ENCODE measurements around the gene NEUROD2.

The NEUROD2 gene

DNA sequence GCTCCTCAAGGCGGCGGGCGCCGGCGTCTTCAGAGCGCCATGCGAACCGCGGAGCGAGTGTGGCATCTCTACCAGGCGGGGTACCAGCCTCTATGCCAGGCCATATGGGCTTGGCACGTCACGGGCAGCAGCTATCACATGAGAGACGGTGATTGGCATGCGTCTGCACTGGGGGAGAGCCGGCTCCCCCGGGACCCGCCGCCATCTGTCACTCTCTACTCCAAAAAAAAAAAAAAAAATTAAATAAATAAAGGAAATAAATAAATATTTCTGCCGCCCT, at the start of gene NEUROD2:
TSS of gene NEUROD2 (minus strand) at position 70 of the 280 bp plus-strand sequence. CDS start 1,321 bp downstream, outside the sequence.
- in situ Hi-C loops (cut with MboI; ENCODE audit: low sequenced_read_pairs) = no loop called here
- Histone ChIP-seq H3K36me3 (replicated peaks) (no peaks in the 10 kb centered on the region), H3K9me3 (no peaks in the 10 kb centered on the region), H3K4me3 (no peak within 1 kb of the TSS), H3K27me3 (ENCODE audit: low read depth) (peaks cover 67% of the 10 kb centered on the region), H3K4me1 (no peaks in the 10 kb centered on the region)
- DNase-seq (ENCODE audit: low spot score in 2 of 2) = no peak

DNA sequence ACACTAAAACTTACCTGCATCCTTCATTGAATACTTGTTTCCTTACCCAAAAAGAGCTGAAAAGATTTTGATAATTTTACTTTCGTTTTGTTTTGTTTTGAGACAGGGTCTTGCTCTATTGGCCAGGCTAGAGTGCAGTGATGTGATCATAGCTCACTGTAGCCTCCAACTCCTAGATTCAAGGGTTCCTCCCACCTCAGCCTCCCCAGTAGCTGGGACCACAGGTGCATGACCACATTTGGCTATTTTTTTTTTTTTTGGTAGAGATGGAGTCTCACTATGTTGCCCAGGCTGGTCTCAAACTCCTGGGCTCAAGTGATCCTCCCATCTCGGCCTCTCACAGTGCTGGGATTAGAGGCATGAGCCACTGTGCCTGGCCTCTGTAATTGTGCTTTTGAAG, 47.4 kb upstream of the NEUROD2 start:
- in situ Hi-C loops (cut with MboI; ENCODE audit: low sequenced_read_pairs) = no loop called here
- Histone ChIP-seq H3K4me1 (peaks cover 16% of the 10 kb centered on the region; the same call in 1 of the 2 replicates), H3K4me3 (no peak overlapping the region), H3K27me3 (ENCODE audit: low read depth) (no peaks in the 10 kb centered on the region), H3K36me3 (replicated peaks) (no peaks in the 10 kb centered on the region; the same call in 1 of the 2 replicates), H3K9me3 (no peaks in the 10 kb centered on the region)
- no peak for DNase-seq (ENCODE audit: low spot score in 2 of 2)

DNA sequence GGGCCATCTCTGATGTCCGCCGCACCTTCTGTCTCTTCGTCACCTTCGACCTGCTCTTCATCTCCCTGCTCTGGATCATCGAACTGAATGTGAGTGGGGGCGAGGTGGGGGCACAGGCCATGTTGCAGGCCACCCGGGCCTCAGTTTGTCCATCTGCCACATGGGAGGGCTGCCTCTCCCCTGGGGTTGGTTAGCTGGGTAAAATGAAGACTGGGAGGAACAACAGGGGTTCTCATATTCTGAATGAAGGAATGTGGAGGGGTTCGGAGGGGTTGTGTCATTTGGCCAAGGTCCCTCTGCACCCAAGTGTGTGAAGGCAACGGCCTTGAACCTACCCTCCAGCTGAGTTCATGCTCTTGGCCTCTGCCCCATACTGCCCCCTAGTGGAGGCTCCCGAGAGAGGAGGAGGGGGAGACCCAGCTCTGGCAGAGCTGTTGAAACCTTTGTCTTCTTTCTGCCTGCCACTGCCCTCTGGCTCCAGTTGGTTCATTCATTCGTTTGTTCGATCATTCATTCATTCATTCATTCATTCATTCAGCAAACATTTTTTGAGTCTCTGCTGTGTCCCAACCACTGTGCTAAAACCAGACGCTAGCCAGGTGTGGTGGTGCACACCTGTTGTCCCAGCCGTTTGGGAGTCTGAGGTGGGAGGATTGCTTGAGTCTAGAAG, 46.1 kb upstream of the NEUROD2 start:
- H3K9me3 ChIP-seq = no peaks in the 10 kb centered on the region
- H3K4me1 ChIP-seq = peaks cover 16% of the 10 kb centered on the region; the same call in 1 of the 2 replicates
- H3K36me3 ChIP-seq (replicated peaks) = no peaks in the 10 kb centered on the region; the same call in 1 of the 2 replicates
- peak; percentile 38 to 89 for DNase-seq (ENCODE audit: low spot score in 2 of 2)
- in situ Hi-C loops (cut with MboI; ENCODE audit: low sequenced_read_pairs) = no loop called here
- no peak overlapping the region for H3K4me3 ChIP-seq
- H3K27me3 ChIP-seq (ENCODE audit: low read depth) = no peaks in the 10 kb centered on the region

DNA sequence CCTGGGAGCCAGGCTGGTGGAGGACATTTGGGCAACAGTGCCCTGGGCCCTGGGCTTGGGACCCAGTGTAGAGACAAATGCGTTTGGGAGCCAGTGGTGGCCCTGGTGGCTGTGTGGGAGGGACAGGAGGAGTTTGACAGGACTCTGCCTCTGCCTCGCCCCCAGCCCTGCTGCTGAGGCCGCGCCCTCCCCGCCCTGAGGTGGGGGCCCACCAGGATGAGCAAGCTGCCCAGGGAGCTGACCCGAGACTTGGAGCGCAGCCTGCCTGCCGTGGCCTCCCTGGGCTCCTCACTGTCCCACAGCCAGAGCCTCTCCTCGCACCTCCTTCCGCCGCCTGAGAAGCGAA, 45.6 kb upstream of the NEUROD2 start:
- in situ Hi-C loops (cut with MboI; ENCODE audit: low sequenced_read_pairs) = no loop called here
- H3K36me3 ChIP-seq (replicated peaks) = no peaks in the 10 kb centered on the region; the same call in 1 of the 2 replicates
- no peak overlapping the region for H3K4me3 ChIP-seq
- H3K27me3 ChIP-seq (ENCODE audit: low read depth) = no peaks in the 10 kb centered on the region
- no peaks in the 10 kb centered on the region for H3K9me3 ChIP-seq
- peaks cover 16% of the 10 kb centered on the region; the same call in 1 of the 2 replicates for H3K4me1 ChIP-seq
- no peak for DNase-seq (ENCODE audit: low spot score in 2 of 2)

DNA sequence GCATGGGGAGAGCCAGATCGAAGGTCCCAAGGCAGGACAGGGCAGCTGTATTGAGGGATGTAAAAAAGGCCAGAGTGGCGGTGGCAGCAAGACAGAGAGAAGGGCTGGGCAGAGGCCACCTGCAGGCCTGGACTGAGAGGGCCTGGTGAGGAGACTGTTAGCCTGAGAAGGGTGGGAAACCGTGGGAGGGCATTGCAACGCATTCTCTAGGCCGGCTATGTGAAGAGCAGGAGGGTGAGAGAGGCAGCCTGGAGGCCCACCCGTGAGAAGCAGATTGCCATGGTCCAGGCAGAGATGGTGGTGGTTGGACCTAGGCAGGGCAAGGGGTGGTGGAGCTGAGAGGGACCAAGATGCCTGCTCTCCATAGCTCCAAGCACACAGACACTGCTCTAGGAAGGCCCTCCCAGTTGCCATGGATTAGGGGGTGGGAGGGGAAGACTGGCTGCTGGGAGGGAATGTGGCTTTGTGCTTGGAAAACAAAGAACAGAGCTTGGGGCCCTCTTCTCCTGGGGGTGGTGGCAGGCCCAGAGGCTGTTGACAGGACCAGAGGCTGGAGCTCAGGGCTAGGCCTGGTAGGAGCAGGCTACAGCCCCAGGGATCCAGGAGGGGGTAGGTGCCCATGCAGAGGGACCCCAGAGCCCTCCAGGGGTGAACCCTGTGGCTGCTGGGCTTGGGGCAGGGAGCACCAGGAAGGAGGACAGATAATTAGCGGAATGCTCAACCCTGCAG, 45.0 kb upstream of the NEUROD2 start:
- Histone ChIP-seq H3K4me1 (peaks cover 16% of the 10 kb centered on the region; the same call in 1 of the 2 replicates), H3K4me3 (no peak overlapping the region), H3K9me3 (no peaks in the 10 kb centered on the region), H3K36me3 (replicated peaks) (no peaks in the 10 kb centered on the region; the same call in 1 of the 2 replicates), H3K27me3 (ENCODE audit: low read depth) (no peaks in the 10 kb centered on the region)
- DNase-seq (ENCODE audit: low spot score in 2 of 2) = peak; percentile 72 to 78
- in situ Hi-C loops (cut with MboI; ENCODE audit: low sequenced_read_pairs) = no loop called here

DNA sequence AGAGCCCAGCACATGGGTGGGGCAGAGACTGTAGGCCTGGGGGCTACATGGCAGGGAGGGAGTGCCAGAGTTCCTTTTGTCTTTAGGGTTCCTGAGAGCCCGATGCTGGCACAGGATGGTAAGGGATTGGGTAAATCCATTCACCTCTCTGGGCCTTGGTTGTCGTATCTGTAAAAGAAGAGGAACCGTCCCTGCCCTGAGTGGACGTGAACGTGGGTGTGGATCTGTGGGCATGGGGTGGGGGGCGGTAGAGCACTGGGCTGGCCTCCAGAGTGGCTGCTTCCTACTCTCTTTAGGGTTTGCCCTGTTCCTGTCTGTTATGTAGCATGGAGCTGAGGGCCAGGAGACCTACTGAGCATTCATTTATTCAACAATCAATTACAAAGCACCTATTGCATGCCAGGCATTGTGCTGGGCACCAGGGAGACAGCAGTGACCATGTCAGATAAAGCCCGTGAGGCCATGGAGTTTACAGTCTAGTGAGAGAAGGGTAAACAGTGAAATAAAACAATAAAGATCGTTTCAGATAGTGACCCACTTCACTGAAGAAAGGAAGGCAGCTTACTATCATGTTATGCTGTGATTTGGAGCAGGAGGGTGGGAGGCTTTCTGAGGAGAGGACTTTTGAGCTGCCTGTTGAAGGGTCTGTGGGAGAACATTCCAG, 44.3 kb upstream of the NEUROD2 start:
- H3K9me3 ChIP-seq = no peaks in the 10 kb centered on the region
- in situ Hi-C loops (cut with MboI; ENCODE audit: low sequenced_read_pairs) = no loop called here
- H3K4me3 ChIP-seq = no peak overlapping the region
- no peaks in the 10 kb centered on the region; the same call in 1 of the 2 replicates for H3K36me3 ChIP-seq (replicated peaks)
- no peaks in the 10 kb centered on the region for H3K27me3 ChIP-seq (ENCODE audit: low read depth)
- no peak for DNase-seq (ENCODE audit: low spot score in 2 of 2)
- H3K4me1 ChIP-seq = peaks cover 16% of the 10 kb centered on the region; the same call in 1 of the 2 replicates

DNA sequence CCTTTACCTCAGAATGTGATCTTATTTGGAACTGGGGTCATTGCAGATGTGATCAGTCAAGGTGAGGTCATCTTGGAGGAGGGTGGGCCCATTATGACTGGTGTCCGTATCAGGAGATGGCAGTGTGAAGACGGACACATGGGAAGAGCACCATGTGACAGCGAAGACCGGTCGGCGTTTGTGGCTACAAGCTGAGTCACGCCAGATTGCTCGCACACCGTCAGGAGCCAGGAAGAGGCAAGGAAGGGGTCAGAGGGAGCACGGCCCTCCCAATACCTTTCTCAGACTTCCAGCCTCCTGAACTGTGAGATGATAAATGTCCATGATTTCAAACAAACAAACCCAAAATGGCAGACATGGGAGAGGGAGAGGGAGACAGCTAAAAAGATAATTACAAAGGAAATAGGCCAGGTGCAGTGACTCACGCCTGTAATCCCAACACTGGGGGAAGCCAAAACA, 42.4 kb upstream of the NEUROD2 start:
- Histone ChIP-seq H3K4me3 (no peak overlapping the region), H3K9me3 (no peaks in the 10 kb centered on the region), H3K27me3 (ENCODE audit: low read depth) (no peaks in the 10 kb centered on the region), H3K36me3 (replicated peaks) (no peaks in the 10 kb centered on the region; the same call in 1 of the 2 replicates), H3K4me1 (peaks cover 16% of the 10 kb centered on the region; the same call in 1 of the 2 replicates)
- no peak for DNase-seq (ENCODE audit: low spot score in 2 of 2)
- in situ Hi-C loops (cut with MboI; ENCODE audit: low sequenced_read_pairs) = no loop called here

DNA sequence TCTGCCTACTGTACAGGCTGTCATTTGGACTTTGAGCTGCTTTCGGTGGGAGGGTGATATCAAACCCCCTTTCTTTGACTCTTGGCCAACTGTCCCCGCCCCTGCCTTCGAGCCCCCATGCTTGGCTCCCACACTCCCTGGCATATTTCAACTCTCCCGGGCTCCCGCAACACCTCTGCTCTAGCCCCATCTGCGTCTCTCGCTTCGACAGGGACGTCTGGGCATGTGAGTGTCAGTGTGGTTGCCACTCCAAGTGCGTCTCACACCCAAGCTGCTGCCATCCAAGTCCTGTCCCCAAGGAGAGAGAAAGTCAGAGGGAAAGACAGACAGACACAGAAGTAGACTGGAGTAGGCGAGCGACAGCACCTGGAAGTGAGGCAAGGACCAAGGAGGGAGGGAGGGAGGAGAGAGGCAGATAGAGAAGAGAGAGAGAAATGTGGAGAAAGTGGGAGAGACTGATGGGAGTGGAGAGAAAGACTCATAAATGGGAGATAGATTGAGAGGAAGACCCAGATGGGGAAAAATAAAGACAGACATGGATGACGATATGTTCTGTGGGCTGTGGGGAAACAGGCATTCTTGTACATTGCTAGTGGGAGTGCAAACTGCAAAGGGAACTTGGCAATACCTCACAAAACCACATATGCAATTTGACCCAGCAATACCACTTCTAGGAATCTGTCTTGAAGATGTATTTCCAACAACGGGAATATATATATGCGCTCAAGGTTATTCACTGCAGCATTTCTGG, 41.1 kb upstream of the NEUROD2 start:
- in situ Hi-C loops (cut with MboI; ENCODE audit: low sequenced_read_pairs) = no loop called here
- H3K36me3 ChIP-seq (replicated peaks) = no peaks in the 10 kb centered on the region; the same call in 1 of the 2 replicates
- H3K27me3 ChIP-seq (ENCODE audit: low read depth) = no peaks in the 10 kb centered on the region
- H3K9me3 ChIP-seq = no peaks in the 10 kb centered on the region
- no peak overlapping the region for H3K4me3 ChIP-seq
- DNase-seq (ENCODE audit: low spot score in 2 of 2) = no peak
- peaks cover 16% of the 10 kb centered on the region; the same call in 1 of the 2 replicates for H3K4me1 ChIP-seq

DNA sequence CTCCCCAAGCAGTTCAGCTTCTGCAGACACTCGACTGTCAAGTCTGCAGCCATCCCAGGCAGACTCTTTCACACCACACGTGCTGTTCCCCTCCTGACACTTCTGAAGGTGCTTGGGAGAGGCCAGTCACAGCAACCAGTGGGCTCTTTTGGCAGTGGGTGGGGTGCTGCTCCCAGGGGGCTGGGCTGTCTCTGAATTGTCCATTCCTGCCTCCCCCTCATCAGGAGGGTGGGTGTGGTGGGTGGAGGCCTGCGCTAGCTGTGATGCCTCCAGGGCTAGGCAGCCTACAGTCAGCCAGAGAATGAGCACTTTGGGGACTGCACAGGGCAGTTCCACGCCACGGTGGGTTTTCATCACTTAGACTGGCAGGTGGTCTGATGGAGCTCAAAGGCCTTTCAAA, 39.5 kb upstream of the NEUROD2 start:
- DNase-seq (ENCODE audit: low spot score in 2 of 2) = no peak
- no peaks in the 10 kb centered on the region for H3K36me3 ChIP-seq (replicated peaks)
- H3K4me3 ChIP-seq = no peak overlapping the region
- no peaks in the 10 kb centered on the region for H3K9me3 ChIP-seq
- H3K27me3 ChIP-seq (ENCODE audit: low read depth) = no peaks in the 10 kb centered on the region
- H3K4me1 ChIP-seq = peaks cover under 1% of the 10 kb centered on the region; the same call in 1 of the 2 replicates
- in situ Hi-C loops (cut with MboI; ENCODE audit: low sequenced_read_pairs) = no loop called here

DNA sequence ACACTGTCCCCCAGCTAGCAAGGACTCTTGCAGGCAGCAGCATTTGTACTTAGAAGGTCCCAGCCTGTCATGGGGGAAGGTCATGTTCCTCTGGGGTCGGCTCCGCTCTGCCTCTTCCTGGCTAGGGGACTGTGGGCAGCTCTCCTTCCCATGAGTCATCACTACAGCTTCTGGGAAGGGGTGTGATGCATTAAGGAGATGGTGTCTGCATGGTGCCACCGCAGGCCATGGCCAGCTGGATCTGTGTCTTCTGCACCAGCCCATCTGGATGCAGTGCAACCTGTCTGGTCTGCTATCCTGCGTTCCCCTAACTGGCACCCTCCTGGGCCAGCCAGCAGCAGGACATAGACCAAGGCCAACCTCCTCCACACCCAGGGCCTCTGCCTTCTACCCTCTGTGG, 35.6 kb upstream of the NEUROD2 start:
- in situ Hi-C loops (cut with MboI; ENCODE audit: low sequenced_read_pairs) = no loop called here
- no peaks in the 10 kb centered on the region for H3K9me3 ChIP-seq

DNA sequence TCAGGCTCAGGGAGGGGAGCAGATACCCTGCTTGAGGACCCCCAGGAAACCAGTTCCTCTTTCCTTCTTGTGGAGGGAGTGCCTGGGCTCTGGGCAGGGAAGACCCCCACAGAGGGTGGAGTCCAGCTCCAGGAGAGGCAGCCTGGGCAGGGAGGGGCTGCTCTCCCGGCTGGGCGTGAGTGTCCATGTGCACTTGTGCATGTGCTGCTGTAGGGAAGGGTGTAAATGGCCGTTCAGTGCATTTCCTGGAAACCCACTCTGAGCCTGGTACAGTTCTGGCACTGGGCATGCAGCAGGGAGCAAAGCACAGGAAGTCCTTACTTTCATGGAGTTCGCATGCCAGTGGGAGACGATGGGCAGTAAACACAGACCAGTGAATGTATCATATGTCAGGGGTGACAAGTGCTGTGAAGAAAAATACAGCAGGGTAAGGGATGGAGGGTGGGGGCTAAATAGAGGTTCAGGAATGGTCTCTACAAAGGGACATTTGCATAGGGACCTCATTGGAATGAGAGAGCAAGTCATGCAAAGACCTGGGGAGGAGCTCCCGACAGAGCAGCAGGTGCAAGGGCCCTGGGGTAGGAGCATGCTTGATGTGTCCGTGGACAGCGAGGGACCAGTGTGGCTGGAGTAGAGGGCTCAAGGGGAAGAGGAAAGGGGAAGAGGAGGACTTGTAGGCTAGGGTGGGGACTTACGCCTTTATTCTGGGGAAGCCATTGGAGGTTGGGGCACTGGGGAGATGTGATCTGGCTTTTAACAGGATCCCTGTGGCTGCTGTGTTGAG, 34.8 kb upstream of the NEUROD2 start:
- H3K27me3 ChIP-seq (ENCODE audit: low read depth) = no peaks in the 10 kb centered on the region
- no peak overlapping the region for H3K4me3 ChIP-seq
- peaks cover 7% of the 10 kb centered on the region for H3K4me1 ChIP-seq
- H3K9me3 ChIP-seq = no peaks in the 10 kb centered on the region
- no peak for DNase-seq (ENCODE audit: low spot score in 2 of 2)
- no peaks in the 10 kb centered on the region for H3K36me3 ChIP-seq (replicated peaks)
- in situ Hi-C loops (cut with MboI; ENCODE audit: low sequenced_read_pairs) = no loop called here

More for the DNA sequence above, 35.6 kb upstream of the NEUROD2 start:
- Histone ChIP-seq H3K4me1 (peaks cover under 1% of the 10 kb centered on the region; the same call in 1 of the 2 replicates), H3K36me3 (replicated peaks) (no peaks in the 10 kb centered on the region), H3K4me3 (no peak overlapping the region), H3K27me3 (ENCODE audit: low read depth) (no peaks in the 10 kb centered on the region)
- no peak for DNase-seq (ENCODE audit: low spot score in 2 of 2)

DNA sequence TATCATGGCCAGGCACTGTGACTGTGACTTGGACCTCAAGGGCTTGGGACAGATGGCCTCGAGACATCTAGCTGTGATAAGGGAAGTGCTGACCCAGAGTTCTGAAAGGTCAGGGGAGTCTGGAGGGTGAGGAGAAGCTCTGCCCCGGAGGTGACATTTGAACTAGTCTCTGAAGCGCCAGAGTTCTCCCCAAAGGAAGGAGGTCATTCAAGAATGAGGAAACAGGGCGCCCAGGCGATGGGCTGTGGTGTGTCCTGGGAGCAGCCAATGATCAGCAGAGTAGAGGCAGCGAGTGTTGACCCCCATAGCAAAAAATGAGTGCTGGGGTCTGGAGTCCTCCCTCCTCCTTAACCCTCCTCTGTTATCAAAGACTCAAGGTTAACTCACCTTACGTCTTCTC, 34.2 kb upstream of the NEUROD2 start:
- H3K4me3 ChIP-seq = no peak overlapping the region
- no peaks in the 10 kb centered on the region for H3K27me3 ChIP-seq (ENCODE audit: low read depth)
- H3K36me3 ChIP-seq (replicated peaks) = no peaks in the 10 kb centered on the region
- H3K9me3 ChIP-seq = no peaks in the 10 kb centered on the region
- in situ Hi-C loops (cut with MboI; ENCODE audit: low sequenced_read_pairs) = no loop called here
- H3K4me1 ChIP-seq = peaks cover 7% of the 10 kb centered on the region
- DNase-seq (ENCODE audit: low spot score in 2 of 2) = no peak

DNA sequence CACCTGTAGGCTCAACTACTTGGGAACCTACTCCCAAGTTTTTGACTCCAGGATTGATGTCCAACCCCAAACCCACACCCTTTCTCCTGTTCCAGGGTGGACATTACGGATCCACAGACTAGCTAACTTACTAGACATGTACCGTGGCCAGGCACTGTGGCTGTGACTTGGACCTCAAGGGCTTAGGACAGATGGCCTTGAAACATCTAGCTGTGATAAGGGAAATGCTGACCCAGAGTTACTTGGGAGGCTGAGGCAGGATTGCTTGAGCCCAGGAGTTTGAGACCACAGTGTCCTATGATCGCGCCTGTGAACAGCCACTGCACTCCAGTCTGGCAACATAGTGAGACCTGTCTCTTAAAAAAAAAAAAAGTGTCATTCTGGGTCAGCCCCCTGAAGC, 33.4 kb upstream of the NEUROD2 start:
- Histone ChIP-seq H3K27me3 (ENCODE audit: low read depth) (no peaks in the 10 kb centered on the region), H3K36me3 (replicated peaks) (no peaks in the 10 kb centered on the region), H3K9me3 (no peaks in the 10 kb centered on the region), H3K4me1 (peaks cover 7% of the 10 kb centered on the region), H3K4me3 (no peak overlapping the region)
- DNase-seq (ENCODE audit: low spot score in 2 of 2) = no peak
- in situ Hi-C loops (cut with MboI; ENCODE audit: low sequenced_read_pairs) = no loop called here
